ENCODE data around the gene SORL1.
"Not testable (repeated sequence)": the region's sequence is repeated elsewhere in the genome, so short reads cannot be mapped to it uniquely, and the experiment has no call there.

SORL1 gene

GRCh38 chr11:121564948-121565684 lies 113.0 kb downstream of the SORL1 start:
- no peak for DNase-seq

GRCh38 chr11:121566279-121567168 lies 114.4 kb downstream of the SORL1 start:
- DNase-seq, result no peak

- no peak for DNase-seq
These were observed 115.9 kb downstream of the SORL1 start for GRCh38 chr11:121567995-121568394.

GRCh38 chr11:121569332-121570299 lies 117.5 kb downstream of the SORL1 start:
- not testable (repeated sequence) for DNase-seq

GRCh38 chr11:121570453-121570852 lies 118.3 kb downstream of the SORL1 start:
- no peak for DNase-seq

GRCh38 chr11:121571506-121571905 lies 119.4 kb downstream of the SORL1 start:
- no peak for DNase-seq

- DNase-seq, result no peak
These were observed 120.5 kb downstream of the SORL1 start for GRCh38 chr11:121572571-121573059.

GRCh38 chr11:121574801-121575200 lies 122.7 kb downstream of the SORL1 start:
- no peak for DNase-seq

GRCh38 chr11:121575250-121575962 lies 123.3 kb downstream of the SORL1 start:
- DNase-seq, result no peak

GRCh38 chr11:121575963-121576290 lies 123.8 kb downstream of the SORL1 start:
- no peak for DNase-seq

GRCh38 chr11:121576531-121576930 lies 124.4 kb downstream of the SORL1 start:
- no peak for DNase-seq

- DNase-seq, result no peak
These were observed 125.2 kb downstream of the SORL1 start for GRCh38 chr11:121577106-121577848.

GRCh38 chr11:121578251-121578976 lies 126.3 kb downstream of the SORL1 start:
- DNase-seq, result no peak

- no peak for DNase-seq
These were observed 128.0 kb downstream of the SORL1 start for GRCh38 chr11:121580154-121580553.

- DNase-seq, result no peak
These were observed 129.5 kb downstream of the SORL1 start for GRCh38 chr11:121581607-121582006.

- DNase-seq, result no peak
These were observed 130.2 kb downstream of the SORL1 start for GRCh38 chr11:121582296-121582695.

GRCh38 chr11:121583825-121584224 lies 131.7 kb downstream of the SORL1 start:
- no peak for DNase-seq

GRCh38 chr11:121586750-121587149 lies 134.6 kb downstream of the SORL1 start:
- DNase-seq, result no peak

GRCh38 chr11:121587182-121587581 lies 135.1 kb downstream of the SORL1 start:
- no peak for DNase-seq

- no peak for DNase-seq
These were observed 136.6 kb downstream of the SORL1 start for GRCh38 chr11:121588747-121589146.

All from GOT3 (cell line).